Ishikawa (cell line): Measurements from ENCODE around the gene TBCD.

Experiments
- CREB1 ChIP-seq: IDR thresholded peaks from 2 replicates; pipeline ENCODE4 v1.6.1; 2012; ENCODE audit warnings: low read depth
- EP300 ChIP-seq: IDR thresholded peaks from 2 replicates; pipeline ENCODE4 v1.6.1; 2012; ENCODE audit warnings: borderline replicate concordance
- FOXM1 ChIP-seq: IDR thresholded peaks from 2 replicates; pipeline ENCODE4 v1.6.1; 2012; ENCODE audit warnings: low read depth, borderline replicate concordance
- NFIC ChIP-seq: IDR thresholded peaks from 2 replicates; pipeline ENCODE4 v1.6.1; 2012
- RAD21 ChIP-seq: IDR thresholded peaks from 2 replicates; pipeline ENCODE4 v1.6.1; 2012; ENCODE audit warnings: low read depth
- TAF1 ChIP-seq: IDR thresholded peaks from 2 replicates; pipeline ENCODE4 v1.6.1; 2012; ENCODE audit warnings: low read depth, mild to moderate bottlenecking
- TEAD4 ChIP-seq: IDR thresholded peaks from 2 replicates; pipeline ENCODE4 v1.6.1; 2012
- YY1 ChIP-seq: IDR thresholded peaks from 2 replicates; pipeline ENCODE4 v1.6.1; 2012; ENCODE audit warnings: low read depth
- ZBTB7A ChIP-seq: IDR thresholded peaks from 2 replicates; pipeline ENCODE4 v1.6.1; 2012; ENCODE audit warnings: low read depth
- TF ChIP-seq, protein P1 (sequence below): IDR thresholded peaks from 2 replicates; pipeline ENCODE4 v1.6.1; 2012
- TF ChIP-seq, protein P2 (sequence below): IDR thresholded peaks from 2 replicates; pipeline ENCODE4 v1.6.1; 2012; ENCODE audit warnings: low read depth, mild to moderate bottlenecking

DNA sequence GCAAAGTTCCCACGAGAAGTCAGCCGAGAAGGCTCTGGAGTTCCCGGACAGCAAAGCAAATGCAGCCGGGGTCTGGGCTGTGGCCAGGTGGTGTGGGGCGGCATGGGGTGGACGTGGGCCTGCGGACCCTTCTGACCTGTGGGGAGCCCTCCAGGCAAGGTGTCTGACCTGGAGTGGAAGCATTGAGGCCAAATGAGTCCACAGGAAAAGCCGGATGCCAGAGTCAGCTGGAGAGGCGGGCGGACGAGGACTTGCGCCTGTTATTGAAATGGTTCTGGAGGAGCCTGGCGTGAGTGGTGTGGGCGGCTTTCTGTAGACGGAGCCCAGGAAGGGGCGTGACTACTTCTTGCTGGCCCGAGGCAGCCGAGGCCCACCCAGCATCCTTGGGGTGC, 138.5 kb downstream of the TBCD start:
- no peak for TF ChIP-seq TAF1
- no peak for TF ChIP-seq YY1
- TF ChIP-seq EP300 = no peak
- TF ChIP-seq CREB1 = no peak
- TF ChIP-seq, protein P1, sequence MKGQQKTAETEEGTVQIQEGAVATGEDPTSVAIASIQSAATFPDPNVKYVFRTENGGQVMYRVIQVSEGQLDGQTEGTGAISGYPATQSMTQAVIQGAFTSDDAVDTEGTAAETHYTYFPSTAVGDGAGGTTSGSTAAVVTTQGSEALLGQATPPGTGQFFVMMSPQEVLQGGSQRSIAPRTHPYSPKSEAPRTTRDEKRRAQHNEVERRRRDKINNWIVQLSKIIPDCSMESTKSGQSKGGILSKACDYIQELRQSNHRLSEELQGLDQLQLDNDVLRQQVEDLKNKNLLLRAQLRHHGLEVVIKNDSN = no peak
- TF ChIP-seq, protein P2, sequence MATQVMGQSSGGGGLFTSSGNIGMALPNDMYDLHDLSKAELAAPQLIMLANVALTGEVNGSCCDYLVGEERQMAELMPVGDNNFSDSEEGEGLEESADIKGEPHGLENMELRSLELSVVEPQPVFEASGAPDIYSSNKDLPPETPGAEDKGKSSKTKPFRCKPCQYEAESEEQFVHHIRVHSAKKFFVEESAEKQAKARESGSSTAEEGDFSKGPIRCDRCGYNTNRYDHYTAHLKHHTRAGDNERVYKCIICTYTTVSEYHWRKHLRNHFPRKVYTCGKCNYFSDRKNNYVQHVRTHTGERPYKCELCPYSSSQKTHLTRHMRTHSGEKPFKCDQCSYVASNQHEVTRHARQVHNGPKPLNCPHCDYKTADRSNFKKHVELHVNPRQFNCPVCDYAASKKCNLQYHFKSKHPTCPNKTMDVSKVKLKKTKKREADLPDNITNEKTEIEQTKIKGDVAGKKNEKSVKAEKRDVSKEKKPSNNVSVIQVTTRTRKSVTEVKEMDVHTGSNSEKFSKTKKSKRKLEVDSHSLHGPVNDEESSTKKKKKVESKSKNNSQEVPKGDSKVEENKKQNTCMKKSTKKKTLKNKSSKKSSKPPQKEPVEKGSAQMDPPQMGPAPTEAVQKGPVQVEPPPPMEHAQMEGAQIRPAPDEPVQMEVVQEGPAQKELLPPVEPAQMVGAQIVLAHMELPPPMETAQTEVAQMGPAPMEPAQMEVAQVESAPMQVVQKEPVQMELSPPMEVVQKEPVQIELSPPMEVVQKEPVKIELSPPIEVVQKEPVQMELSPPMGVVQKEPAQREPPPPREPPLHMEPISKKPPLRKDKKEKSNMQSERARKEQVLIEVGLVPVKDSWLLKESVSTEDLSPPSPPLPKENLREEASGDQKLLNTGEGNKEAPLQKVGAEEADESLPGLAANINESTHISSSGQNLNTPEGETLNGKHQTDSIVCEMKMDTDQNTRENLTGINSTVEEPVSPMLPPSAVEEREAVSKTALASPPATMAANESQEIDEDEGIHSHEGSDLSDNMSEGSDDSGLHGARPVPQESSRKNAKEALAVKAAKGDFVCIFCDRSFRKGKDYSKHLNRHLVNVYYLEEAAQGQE = no peak
- no peak for TF ChIP-seq NFIC
- no peak for TF ChIP-seq ZBTB7A
- no peak for TF ChIP-seq RAD21
- no peak for TF ChIP-seq FOXM1
- no peak for TF ChIP-seq TEAD4
